HEK293T (cell line): ENCODE measurements around the gene SLC36A4.

Experiments used
- ARNT ChIP-seq: fragments of 450-650 bp; IDR thresholded peaks from 2 replicates; pipeline ENCODE4 v1.6.1; 2017; ENCODE audit warnings: mild to moderate bottlenecking
- BHLHE40 ChIP-seq: fragments of 450-650 bp; IDR thresholded peaks from 2 replicates; pipeline ENCODE4 v1.6.1; 2016; ENCODE audit warnings: mild to moderate bottlenecking, moderate library complexity, borderline replicate concordance
- CTBP1 ChIP-seq: fragments of 450-650 bp; IDR thresholded peaks from 2 replicates; pipeline ENCODE4 v1.6.1; 2016; ENCODE audit warnings: borderline replicate concordance
- ELF4 ChIP-seq: fragments of 450-650 bp; IDR thresholded peaks from 2 replicates; pipeline ENCODE4 v1.6.1; 2017; ENCODE audit warnings: antibody characterized with exemption
- FOXA1 ChIP-seq: fragments of 450-650 bp; IDR thresholded peaks from 2 replicates; pipeline ENCODE4 v1.6.1; 2016; ENCODE audit warnings: mild to moderate bottlenecking
- FOXK2 ChIP-seq: fragments of 450-650 bp; IDR thresholded peaks from 2 replicates; pipeline ENCODE4 v1.6.1; 2016; ENCODE audit warnings: mild to moderate bottlenecking
- FOXM1 ChIP-seq: fragments of 450-650 bp; IDR thresholded peaks from 2 replicates; pipeline ENCODE4 v1.6.1; 2017; ENCODE audit warnings: mild to moderate bottlenecking, borderline replicate concordance
- LEF1 ChIP-seq: fragments of 450-650 bp; IDR thresholded peaks from 2 replicates; pipeline ENCODE4 v1.6.1; 2017; ENCODE audit warnings: mild to moderate bottlenecking, borderline replicate concordance
- NFRKB ChIP-seq: fragments of 450-650 bp; IDR thresholded peaks from 2 replicates; pipeline ENCODE4 v1.6.1; 2016; ENCODE audit warnings: mild to moderate bottlenecking, moderate library complexity
- SP1 ChIP-seq: fragments of 450-650 bp; IDR thresholded peaks from 2 replicates; pipeline ENCODE4 v1.6.1; 2017
- SUZ12 ChIP-seq: fragments of 450-650 bp; IDR thresholded peaks from 2 replicates; pipeline ENCODE4 v1.6.1; 2016; ENCODE audit warnings: mild to moderate bottlenecking
- TARDBP ChIP-seq: fragments of 450-650 bp; IDR thresholded peaks from 2 replicates; pipeline ENCODE4 v1.6.1; 2016

GRCh38 chr11:93225662-93226061 is 27.9 kb upstream of the SLC36A4 start:
- TF ChIP-seq BHLHE40 (no peak), SP1 (no peak), FOXK2 (no peak), NFRKB (no peak), ARNT (no peak), ELF4 (no peak), FOXA1 (no peak), LEF1 (no peak), TARDBP (no peak), CTBP1 (no peak), SUZ12 (no peak), FOXM1 (no peak)
